ENCODE data around the gene FDPS. TPM values are rescaled to one million over a fixed set of nuclear protein-coding genes. Genes with fewer than 3 reads are reported as not detected.

The FDPS gene
- total RNA-seq, 1 experiment from 2014 or later: 228 TPM

- peak; percentile 83 to 87 for DNase-seq
- CTCF ChIA-PET: interaction anchor here (0.6 to 1.4 kb wide), 8 partner anchors 16 to 472 kb away, joined by 3 to 20 read pairs (median 5); partner anchors contain the start of genes FDPS and SCAMP3
- no peaks in the 10 kb centered on the region for H3K27me3 ChIP-seq (replicated peaks; ENCODE audit: control insufficient read depth, insufficient read depth, low read length)
- H3K36me3 ChIP-seq (ENCODE audit: control insufficient read depth, insufficient read depth, low read length): peaks cover 2% of the 10 kb centered on the region; the same call in 1 of the 2 replicates
- TF ChIP-seq, protein P1, sequence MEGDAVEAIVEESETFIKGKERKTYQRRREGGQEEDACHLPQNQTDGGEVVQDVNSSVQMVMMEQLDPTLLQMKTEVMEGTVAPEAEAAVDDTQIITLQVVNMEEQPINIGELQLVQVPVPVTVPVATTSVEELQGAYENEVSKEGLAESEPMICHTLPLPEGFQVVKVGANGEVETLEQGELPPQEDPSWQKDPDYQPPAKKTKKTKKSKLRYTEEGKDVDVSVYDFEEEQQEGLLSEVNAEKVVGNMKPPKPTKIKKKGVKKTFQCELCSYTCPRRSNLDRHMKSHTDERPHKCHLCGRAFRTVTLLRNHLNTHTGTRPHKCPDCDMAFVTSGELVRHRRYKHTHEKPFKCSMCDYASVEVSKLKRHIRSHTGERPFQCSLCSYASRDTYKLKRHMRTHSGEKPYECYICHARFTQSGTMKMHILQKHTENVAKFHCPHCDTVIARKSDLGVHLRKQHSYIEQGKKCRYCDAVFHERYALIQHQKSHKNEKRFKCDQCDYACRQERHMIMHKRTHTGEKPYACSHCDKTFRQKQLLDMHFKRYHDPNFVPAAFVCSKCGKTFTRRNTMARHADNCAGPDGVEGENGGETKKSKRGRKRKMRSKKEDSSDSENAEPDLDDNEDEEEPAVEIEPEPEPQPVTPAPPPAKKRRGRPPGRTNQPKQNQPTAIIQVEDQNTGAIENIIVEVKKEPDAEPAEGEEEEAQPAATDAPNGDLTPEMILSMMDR (IDR thresholded peaks at IDR 0.05; ENCODE audit: insufficient read depth in 1 of 2, low read depth in 1 of 2, low read length in 1 of 2, severe bottlenecking in 1 of 2, unreplicated experiment in 1 of 2): peak; percentile 43 to 63
- H3K9me3 ChIP-seq: no peaks in the 10 kb centered on the region
- Mint-ChIP-seq H3K27ac (ENCODE audit: unreplicated experiment) (no peak overlapping the region), H3K27me3 (ENCODE audit: insufficient read depth, unreplicated experiment) (no peaks in the 10 kb centered on the region), H3K4me1 (ENCODE audit: low read depth, unreplicated experiment) (peaks cover 17% of the 10 kb centered on the region), H3K36me3 (ENCODE audit: insufficient read depth, unreplicated experiment) (peaks cover 27% of the 10 kb centered on the region), H3K4me3 (ENCODE audit: unreplicated experiment) (peak overlapping the region; percentile 47), H3K9me3 (ENCODE audit: unreplicated experiment) (no peaks in the 10 kb centered on the region)
- H3K4me3 ChIP-seq (ENCODE audit: low read depth, low read length): peak overlapping the region; percentile 87
- no TSS peak for BruUV-seq (replicated peaks)
- POLR2A ChIA-PET: interaction anchor here (0.5 to 1.0 kb wide), 3 partner anchors 45 to 656 kb away, joined by 3 to 6 read pairs (median 3); partner anchors contain the start of gene KHDC4
- intact Hi-C loops (cut with micrococcal nuclease; ENCODE audit: unreplicated experiment): loop anchor here (1.0 kb wide), 3 partner anchors 28 to 45 kb away; partner anchors contain the start of gene FDPS
- H3K4me1 ChIP-seq: 0 out of 2 replicates have a peak, but pooled peaks cover 8% of the 10 kb centered on the region
These were observed 30.6 kb upstream of the FDPS start for GRCh38 chr1:155277902-155278688.

DNA sequence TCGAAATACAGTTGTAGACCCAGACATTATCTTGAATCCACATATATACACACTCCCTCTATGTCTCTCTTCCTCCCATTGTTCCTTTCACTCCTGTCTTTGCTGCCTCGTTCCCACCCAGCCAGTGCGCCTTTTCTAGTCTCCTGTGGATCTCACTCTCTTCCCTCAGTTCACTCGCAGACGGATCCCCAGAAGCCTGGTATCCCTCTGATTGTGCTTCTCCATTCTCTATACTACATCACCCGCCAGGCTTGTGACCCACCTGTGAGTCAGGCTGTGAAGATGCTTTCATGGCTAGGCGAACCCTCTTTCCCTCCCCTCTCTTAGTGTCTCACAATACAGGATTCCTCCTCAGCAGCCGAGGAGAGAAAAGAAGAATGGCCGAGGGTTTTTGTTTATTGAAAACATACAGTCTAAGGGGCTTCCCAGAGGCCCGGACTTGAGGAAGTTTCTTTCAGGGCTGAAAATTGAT is 29.9 kb upstream of the FDPS start:
- BruUV-seq (replicated peaks): TSS peak; percentile 12

GRCh38 chr1:155279268-155279667 is 29.4 kb upstream of the FDPS start:
- CTCF ChIA-PET: interaction anchor here (1.4 kb wide), 1 partner anchor 44 kb away, joined by 20 read pairs; no protein-coding TSS in a partner anchor
- H3K4me3 ChIP-seq (ENCODE audit: low read depth, low read length): no peak overlapping the region
- Mint-ChIP-seq H3K27ac (ENCODE audit: unreplicated experiment) (no peak overlapping the region), H3K4me3 (ENCODE audit: unreplicated experiment) (no peak overlapping the region), H3K4me1 (ENCODE audit: low read depth, unreplicated experiment) (peaks cover 17% of the 10 kb centered on the region), H3K36me3 (ENCODE audit: insufficient read depth, unreplicated experiment) (peaks cover 22% of the 10 kb centered on the region), H3K27me3 (ENCODE audit: insufficient read depth, unreplicated experiment) (no peaks in the 10 kb centered on the region), H3K9me3 (ENCODE audit: unreplicated experiment) (no peaks in the 10 kb centered on the region)
- TF ChIP-seq, protein P1 (IDR thresholded peaks at IDR 0.05; ENCODE audit: insufficient read depth in 1 of 2, low read depth in 1 of 2, low read length in 1 of 2, severe bottlenecking in 1 of 2, unreplicated experiment in 1 of 2): no peak
- intact Hi-C loops (cut with micrococcal nuclease; ENCODE audit: unreplicated experiment): no loop called here
- no peaks in the 10 kb centered on the region for H3K27me3 ChIP-seq (replicated peaks; ENCODE audit: control insufficient read depth, insufficient read depth, low read length)
- 0 out of 2 replicates have a peak, but pooled peaks cover 4% of the 10 kb centered on the region for H3K4me1 ChIP-seq
- peaks cover 2% of the 10 kb centered on the region; the same call in 1 of the 2 replicates for H3K36me3 ChIP-seq (ENCODE audit: control insufficient read depth, insufficient read depth, low read length)
- DNase-seq: no peak
- no peaks in the 10 kb centered on the region for H3K9me3 ChIP-seq
- BruUV-seq (replicated peaks): no TSS peak
- POLR2A ChIA-PET: no interaction called here

More for the DNA sequence above, 29.9 kb upstream of the FDPS start:
- Mint-ChIP-seq H3K27me3 (ENCODE audit: insufficient read depth, unreplicated experiment) (no peaks in the 10 kb centered on the region), H3K36me3 (ENCODE audit: insufficient read depth, unreplicated experiment) (peaks cover 22% of the 10 kb centered on the region), H3K27ac (ENCODE audit: unreplicated experiment) (no peak overlapping the region), H3K4me1 (ENCODE audit: low read depth, unreplicated experiment) (peaks cover 17% of the 10 kb centered on the region), H3K4me3 (ENCODE audit: unreplicated experiment) (peak overlapping the region; percentile 47), H3K9me3 (ENCODE audit: unreplicated experiment) (no peaks in the 10 kb centered on the region)
- Histone ChIP-seq H3K36me3 (ENCODE audit: control insufficient read depth, insufficient read depth, low read length) (peaks cover 2% of the 10 kb centered on the region; the same call in 1 of the 2 replicates), H3K4me3 (ENCODE audit: low read depth, low read length) (peak overlapping the region; percentile 87), H3K27me3 (replicated peaks; ENCODE audit: control insufficient read depth, insufficient read depth, low read length) (no peaks in the 10 kb centered on the region), H3K9me3 (no peaks in the 10 kb centered on the region), H3K4me1 (0 out of 2 replicates have a peak, but pooled peaks cover 7% of the 10 kb centered on the region)
- DNase-seq: no peak
- intact Hi-C loops (cut with micrococcal nuclease; ENCODE audit: unreplicated experiment): loop anchor here (1.0 kb wide), 2 partner anchors 28 to 30 kb away; partner anchors contain the start of gene FDPS
- CTCF ChIA-PET: interaction anchor here (0.6 to 1.4 kb wide), 5 partner anchors 17 to 45 kb away, joined by 3 to 20 read pairs (median 4); partner anchors contain the start of genes FDPS and SCAMP3
- POLR2A ChIA-PET: interaction anchor here (1.0 kb wide), 1 partner anchor 44 kb away, joined by 3 read pairs; no protein-coding TSS in a partner anchor
- TF ChIP-seq, protein P1 (IDR thresholded peaks at IDR 0.05; ENCODE audit: insufficient read depth in 1 of 2, low read depth in 1 of 2, low read length in 1 of 2, severe bottlenecking in 1 of 2, unreplicated experiment in 1 of 2): no peak
